Measurements from ENCODE around the gene PCK1. TPM values are rescaled to one million over a fixed set of nuclear protein-coding genes. Genes with fewer than 3 reads are reported as not detected.

PCK1 gene
- total and polyA plus RNA-seq, 2 of the 13 experiments (the other 11 are each of a cell fraction or from before 2014, with no cell fraction given), result 6.5 to 12.6 TPM

DNA sequence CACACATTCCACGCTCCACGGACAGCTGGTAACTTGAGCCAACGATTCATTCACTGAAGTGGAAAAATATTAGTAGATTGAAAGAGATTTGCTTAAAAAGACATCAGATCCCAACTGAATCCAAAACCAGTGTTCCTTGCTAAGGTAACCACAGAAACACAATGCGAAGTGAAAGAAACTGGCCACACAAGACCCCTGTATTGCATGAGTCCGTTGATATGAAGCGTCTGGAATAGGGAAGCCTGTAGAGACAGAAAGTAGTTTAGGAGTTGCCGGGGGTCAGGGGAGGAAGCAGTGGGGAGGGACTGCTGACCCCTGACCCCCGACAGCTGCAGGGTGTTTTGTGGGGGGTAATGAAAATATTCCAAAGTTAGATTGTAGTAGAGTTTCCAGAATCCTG is 10.0 kb downstream of the PCK1 start:
- in situ Hi-C loops (cut with HindIII; ENCODE audit: extremely low pct_ligation_motif_present, low pct_unique_long_range_greater_than_20kb), result no loop called here
- Histone ChIP-seq H3K4me2 (ENCODE audit: low read depth, low read length) (peak overlapping the region; percentile 49), H4K20me1 (ENCODE audit: insufficient read depth, low read length) (no peaks in the 10 kb centered on the region), H2AFZ (ENCODE audit: low read length) (no peak overlapping the region), H3K4me3 (replicated peaks in 1 of 3; ENCODE audit: insufficient read depth in 1 of 3, low read depth in 2 of 3, low read length in 3 of 3) (0 out of 6 replicates have a peak overlapping the region, but pooled peaks of 1 of the 3 experiments have one; percentile 2), H3K27me3 (ENCODE audit: control insufficient read depth in 1 of 2, insufficient read depth in 2 of 2, low read length in 2 of 2) (peaks cover 0 to 10% of the 10 kb centered on the region in 2 experiments; a peak in 3 of 5 replicates), H3K9me3 (ENCODE audit: low read length) (no peaks in the 10 kb centered on the region), H3K27ac (ENCODE audit: extremely low read length, insufficient read depth, low read length) (peak overlapping the region; percentile 11), H3K36me3 (replicated peaks in 1 of 2; ENCODE audit: control insufficient read depth in 1 of 2, insufficient read depth in 2 of 2, low read length in 2 of 2) (no peaks in the 10 kb centered on the region), H3K9ac (ENCODE audit: insufficient read depth, low read depth, low read length) (no peak overlapping the region), H3K79me2 (ENCODE audit: insufficient read depth, low read length) (no peaks in the 10 kb centered on the region), H3K4me1 (ENCODE audit: insufficient read depth, low read length) (peaks cover 59% of the 10 kb centered on the region)
- intact Hi-C loops (cut with micrococcal nuclease; ENCODE audit: unreplicated experiment), result no loop called here
- BruUV-seq (replicated peaks), result no TSS peak
- TF ChIP-seq, protein P1, sequence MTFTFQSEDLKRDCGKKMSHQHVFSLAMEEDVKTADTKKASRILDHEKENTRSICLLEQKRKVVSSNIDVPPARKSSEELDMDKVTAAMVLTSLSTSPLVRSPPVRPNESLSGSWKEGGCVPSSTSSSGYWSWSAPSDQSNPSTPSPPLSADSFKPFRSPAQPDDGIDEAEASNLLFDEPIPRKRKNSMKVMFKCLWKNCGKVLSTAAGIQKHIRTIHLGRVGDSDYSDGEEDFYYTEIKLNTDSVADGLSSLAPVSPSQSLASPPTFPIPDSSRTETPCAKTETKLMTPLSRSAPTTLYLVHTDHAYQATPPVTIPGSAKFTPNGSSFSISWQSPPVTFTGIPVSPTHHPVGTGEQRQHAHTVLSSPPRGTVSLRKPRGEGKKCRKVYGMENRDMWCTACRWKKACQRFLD (CRISPR knock-in tag; IDR thresholded peaks at IDR 0.05; ENCODE audit: borderline replicate concordance), result no peak
- 0 out of 2 replicates have a peak, but pooled peaks have one; percentile 75 for TF ChIP-seq POLR2AphosphoS2 (IDR thresholded peaks at IDR 0.05; ENCODE audit: low read depth, low read length)
- 0 out of 4 replicates have a peak, but pooled peaks of 1 of the 2 experiments have one; percentile 10 for TF ChIP-seq POLR2A (IDR thresholded peaks at IDR 0.05; ENCODE audit: insufficient read depth in 1 of 2, low read depth in 2 of 2, low read length in 2 of 2)
- TF ChIP-seq NR2F1 (CRISPR knock-in tag; IDR thresholded peaks at IDR 0.05), result 0 out of 4 replicates have a peak, but pooled peaks of 1 of the 2 experiments have one; percentile 31
- POLR2A ChIA-PET, result interaction anchor here (1.8 to 12.9 kb wide), 3 partner anchors 11 to 16 kb away, joined by 8 to 96 read pairs (median 23); partner anchors contain the start of gene PCK1
- CTCF ChIA-PET (ENCODE audit: low intra/inter-chr PET ratio, low total read pairs), result no interaction called here
- ATAC-seq (no peak), DNase-seq (ENCODE audit: low spot score) (no peak), FAIRE-seq (no peak)
- 63% methylated on average over 8 of the region's 8 CpGs for WGBS (ENCODE audit: low lambda C conversion rate)

DNA sequence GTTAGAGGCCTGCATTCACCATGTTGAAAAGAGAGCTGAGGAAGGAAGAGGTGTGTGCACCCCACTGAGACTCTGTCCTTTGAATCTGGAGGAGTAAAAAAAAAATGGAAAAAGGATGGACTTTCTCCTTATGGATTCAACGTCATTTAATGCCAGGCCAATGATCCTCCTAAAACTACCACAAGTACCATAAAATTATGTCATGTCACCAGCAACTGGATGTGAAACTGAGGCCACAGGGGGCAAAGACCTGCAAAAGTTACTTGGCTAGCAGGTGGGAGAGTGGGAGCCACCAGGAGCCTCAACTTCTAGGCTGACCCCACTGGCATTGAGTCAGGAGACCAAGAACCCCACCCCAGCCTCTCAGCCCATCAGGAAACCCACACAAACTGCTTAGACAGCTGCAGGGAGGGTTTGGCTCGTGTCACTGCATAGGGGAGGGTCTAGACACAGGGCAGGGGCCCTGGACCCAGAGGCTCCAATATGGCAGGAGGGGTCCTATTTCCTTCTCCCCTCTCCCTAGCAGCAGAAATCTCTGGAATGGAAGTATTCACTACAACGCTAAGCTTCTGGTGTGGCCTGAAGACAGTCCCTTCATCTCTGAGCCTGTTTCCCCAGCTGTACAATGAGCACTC is 11.0 kb downstream of the PCK1 start:
- H3K79me2 ChIP-seq (ENCODE audit: insufficient read depth, low read length), result no peaks in the 10 kb centered on the region
- ChIA-PET CTCF (ENCODE audit: low intra/inter-chr PET ratio, low total read pairs) (no interaction called here), POLR2A (interaction anchor here (1.1 to 12.9 kb wide), 4 partner anchors 9 to 15 kb away, joined by 3 to 96 read pairs (median 5); partner anchors contain the start of gene PCK1)
- no peak overlapping the region for H3K4me3 ChIP-seq (replicated peaks in 1 of 3; ENCODE audit: insufficient read depth in 1 of 3, low read depth in 2 of 3, low read length in 3 of 3)
- no peaks in the 10 kb centered on the region for H3K36me3 ChIP-seq (replicated peaks in 1 of 2; ENCODE audit: control insufficient read depth in 1 of 2, insufficient read depth in 2 of 2, low read length in 2 of 2)
- DNase-seq (ENCODE audit: low spot score) (no peak), ATAC-seq (no peak), FAIRE-seq (no peak)
- intact Hi-C loops (cut with micrococcal nuclease; ENCODE audit: unreplicated experiment), result no loop called here
- WGBS (ENCODE audit: low lambda C conversion rate), result 47% methylated on average over 2 of the region's 3 CpGs
- H3K4me2 ChIP-seq (ENCODE audit: low read depth, low read length), result no peak overlapping the region
- in situ Hi-C loops (cut with HindIII; ENCODE audit: extremely low pct_ligation_motif_present, low pct_unique_long_range_greater_than_20kb), result no loop called here
- H2AFZ ChIP-seq (ENCODE audit: low read length), result no peak overlapping the region
- no TSS peak for BruUV-seq (replicated peaks)
- H3K27ac ChIP-seq (ENCODE audit: extremely low read length, insufficient read depth, low read length), result no peak overlapping the region
- H4K20me1 ChIP-seq (ENCODE audit: insufficient read depth, low read length), result no peaks in the 10 kb centered on the region
- H3K27me3 ChIP-seq (ENCODE audit: control insufficient read depth in 1 of 2, insufficient read depth in 2 of 2, low read length in 2 of 2), result peaks cover 1 to 12% of the 10 kb centered on the region in 2 experiments; a peak in 3 of 5 replicates
- H3K9me3 ChIP-seq (ENCODE audit: low read length), result no peaks in the 10 kb centered on the region
- H3K9ac ChIP-seq (ENCODE audit: insufficient read depth, low read depth, low read length), result no peak overlapping the region
- peaks cover 62% of the 10 kb centered on the region for H3K4me1 ChIP-seq (ENCODE audit: insufficient read depth, low read length)
- TF ChIP-seq ZNF501 (CRISPR knock-in tag; IDR thresholded peaks at IDR 0.05) (0 out of 2 replicates have a peak, but pooled peaks have one; percentile 6), SNAPC2 (CRISPR knock-in tag; IDR thresholded peaks at IDR 0.05) (no peak), ZNF468 (CRISPR knock-in tag; IDR thresholded peaks at IDR 0.05) (no peak), ZNF7 (CRISPR knock-in tag; IDR thresholded peaks at IDR 0.05) (no peak), TARDBP (CRISPR knock-in tag; IDR thresholded peaks at IDR 0.05) (no peak), GABPA (IDR thresholded peaks at IDR 0.05; ENCODE audit: low read depth, low read length) (no peak), GABPA (CRISPR knock-in tag; IDR thresholded peaks at IDR 0.05; ENCODE audit: low read depth) (no peak)
- TF ChIP-seq, protein P2, sequence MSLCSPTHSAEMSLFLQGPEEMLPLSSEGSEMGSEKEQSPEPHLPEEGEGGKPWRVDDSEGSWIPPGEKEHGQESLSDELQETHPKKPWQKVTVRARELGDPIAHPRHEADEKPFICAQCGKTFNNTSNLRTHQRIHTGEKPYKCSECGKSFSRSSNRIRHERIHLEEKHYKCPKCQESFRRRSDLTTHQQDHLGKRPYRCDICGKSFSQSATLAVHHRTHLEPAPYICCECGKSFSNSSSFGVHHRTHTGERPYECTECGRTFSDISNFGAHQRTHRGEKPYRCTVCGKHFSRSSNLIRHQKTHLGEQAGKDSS (CRISPR knock-in tag; IDR thresholded peaks at IDR 0.05; ENCODE audit: borderline replicate concordance, low read depth), result no peak
- TF ChIP-seq, protein P3, sequence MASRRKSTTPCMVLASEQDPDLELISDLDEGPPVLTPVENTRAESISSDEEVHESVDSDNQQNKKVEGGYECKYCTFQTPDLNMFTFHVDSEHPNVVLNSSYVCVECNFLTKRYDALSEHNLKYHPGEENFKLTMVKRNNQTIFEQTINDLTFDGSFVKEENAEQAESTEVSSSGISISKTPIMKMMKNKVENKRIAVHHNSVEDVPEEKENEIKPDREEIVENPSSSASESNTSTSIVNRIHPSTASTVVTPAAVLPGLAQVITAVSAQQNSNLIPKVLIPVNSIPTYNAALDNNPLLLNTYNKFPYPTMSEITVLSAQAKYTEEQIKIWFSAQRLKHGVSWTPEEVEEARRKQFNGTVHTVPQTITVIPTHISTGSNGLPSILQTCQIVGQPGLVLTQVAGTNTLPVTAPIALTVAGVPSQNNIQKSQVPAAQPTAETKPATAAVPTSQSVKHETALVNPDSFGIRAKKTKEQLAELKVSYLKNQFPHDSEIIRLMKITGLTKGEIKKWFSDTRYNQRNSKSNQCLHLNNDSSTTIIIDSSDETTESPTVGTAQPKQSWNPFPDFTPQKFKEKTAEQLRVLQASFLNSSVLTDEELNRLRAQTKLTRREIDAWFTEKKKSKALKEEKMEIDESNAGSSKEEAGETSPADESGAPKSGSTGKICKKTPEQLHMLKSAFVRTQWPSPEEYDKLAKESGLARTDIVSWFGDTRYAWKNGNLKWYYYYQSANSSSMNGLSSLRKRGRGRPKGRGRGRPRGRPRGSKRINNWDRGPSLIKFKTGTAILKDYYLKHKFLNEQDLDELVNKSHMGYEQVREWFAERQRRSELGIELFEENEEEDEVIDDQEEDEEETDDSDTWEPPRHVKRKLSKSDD (CRISPR knock-in tag; IDR thresholded peaks at IDR 0.05; ENCODE audit: low read depth), result no peak
